ENCODE results near the gene NUBP2.

Gene NUBP2

DNA sequence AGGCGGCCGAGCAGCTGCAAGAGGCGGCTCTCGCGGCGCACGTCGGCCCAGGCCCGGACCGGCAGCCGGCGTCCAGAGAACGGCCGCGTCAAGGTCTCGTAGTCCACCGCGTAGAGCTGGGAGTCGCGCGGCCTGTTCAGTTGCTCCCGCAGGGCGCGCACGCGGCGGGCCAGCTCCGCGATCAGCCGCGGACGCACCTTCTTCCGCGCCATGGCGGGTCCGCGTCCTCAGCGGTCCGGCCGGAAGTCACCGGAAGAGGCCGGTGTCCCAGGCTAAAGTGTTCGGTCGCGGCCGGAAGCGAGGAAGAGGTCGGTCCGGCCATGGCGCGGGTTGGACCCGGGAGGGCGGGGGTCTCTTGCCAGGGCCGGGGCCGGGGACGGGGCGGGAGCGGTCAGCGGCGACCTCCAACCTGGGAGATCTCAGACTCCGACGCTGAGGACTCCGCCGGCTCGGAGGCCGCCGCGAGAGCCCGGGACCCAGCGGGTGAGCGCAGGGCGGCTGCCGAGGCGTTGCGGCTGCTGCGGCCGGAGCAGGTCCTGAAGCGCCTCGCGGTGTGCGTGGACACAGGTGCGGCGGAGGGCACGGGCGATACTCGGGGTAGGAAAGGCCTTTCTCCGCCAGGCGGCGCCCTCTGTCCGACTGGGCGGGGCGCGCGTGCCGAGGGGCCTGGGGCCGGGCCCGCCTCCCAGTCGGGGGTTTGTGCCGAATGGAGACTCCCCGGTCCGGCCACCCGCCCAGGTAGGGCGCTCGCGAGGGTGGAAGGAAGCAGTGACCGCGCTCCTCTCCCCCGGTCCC, 9.7 kb upstream of the NUBP2 start, which contains the start of gene MRPS34:
MRPS34 (minus strand) TSS at position 227 of the 795 bp plus-strand sequence; CDS start at position 212, 15 bp downstream.
- DNase-seq, result peak; percentile 91

DNA sequence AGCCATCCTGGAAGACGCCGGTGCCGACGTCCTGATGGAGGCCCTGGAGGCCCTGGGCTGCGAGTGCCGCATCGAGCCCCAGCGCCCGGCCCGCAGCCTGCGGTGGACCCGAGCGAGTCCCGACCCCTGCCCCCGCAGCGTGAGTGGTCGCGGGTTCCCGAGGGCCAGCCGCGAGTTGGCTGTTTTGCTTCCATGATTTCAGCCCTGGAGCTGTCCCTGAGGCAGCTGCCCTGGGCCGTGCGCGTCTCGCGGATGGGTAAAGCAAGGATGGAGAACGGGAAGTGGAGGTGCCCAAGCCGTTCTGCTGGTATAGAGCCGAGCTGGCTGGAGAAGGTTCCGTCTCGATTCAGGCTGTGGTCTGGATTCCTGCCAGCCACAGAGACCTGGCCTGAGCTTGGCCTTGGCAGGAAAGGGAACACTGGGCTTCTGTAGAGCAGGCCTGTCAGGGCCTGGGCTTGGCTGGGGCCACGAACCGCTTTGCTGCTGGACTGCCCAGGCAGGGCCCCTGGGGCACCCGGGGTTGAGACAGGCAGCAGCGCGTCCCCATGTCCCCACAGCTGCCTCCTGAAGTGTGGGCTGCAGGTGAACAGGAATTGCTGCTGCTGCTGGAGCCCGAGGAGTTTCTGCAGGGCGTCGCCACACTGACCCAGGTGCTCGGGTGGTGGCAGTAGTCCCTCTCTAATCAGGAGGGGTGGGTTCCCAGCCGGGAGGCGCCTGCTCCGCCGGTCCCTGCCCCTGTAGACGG, 8.9 kb upstream of the NUBP2 start:
- no peak for DNase-seq

DNA sequence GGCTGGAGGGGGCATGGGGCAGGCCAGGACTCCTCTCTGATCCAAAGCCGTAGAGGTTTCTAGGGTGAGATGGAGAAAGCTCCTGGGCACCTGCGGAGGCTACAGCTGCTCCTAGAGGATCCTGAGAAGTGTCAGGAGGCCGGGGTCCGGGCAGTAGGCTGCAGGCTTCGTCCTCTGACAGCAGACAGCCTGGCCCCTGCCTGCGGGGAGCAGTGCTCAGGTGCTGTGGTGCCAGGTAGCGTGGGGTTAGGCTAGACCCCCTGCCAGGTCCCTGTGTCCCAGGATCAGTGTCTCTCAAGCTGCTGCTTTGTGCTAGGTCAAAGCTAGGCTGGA, 8.3 kb upstream of the NUBP2 start:
- no peak for DNase-seq

DNA sequence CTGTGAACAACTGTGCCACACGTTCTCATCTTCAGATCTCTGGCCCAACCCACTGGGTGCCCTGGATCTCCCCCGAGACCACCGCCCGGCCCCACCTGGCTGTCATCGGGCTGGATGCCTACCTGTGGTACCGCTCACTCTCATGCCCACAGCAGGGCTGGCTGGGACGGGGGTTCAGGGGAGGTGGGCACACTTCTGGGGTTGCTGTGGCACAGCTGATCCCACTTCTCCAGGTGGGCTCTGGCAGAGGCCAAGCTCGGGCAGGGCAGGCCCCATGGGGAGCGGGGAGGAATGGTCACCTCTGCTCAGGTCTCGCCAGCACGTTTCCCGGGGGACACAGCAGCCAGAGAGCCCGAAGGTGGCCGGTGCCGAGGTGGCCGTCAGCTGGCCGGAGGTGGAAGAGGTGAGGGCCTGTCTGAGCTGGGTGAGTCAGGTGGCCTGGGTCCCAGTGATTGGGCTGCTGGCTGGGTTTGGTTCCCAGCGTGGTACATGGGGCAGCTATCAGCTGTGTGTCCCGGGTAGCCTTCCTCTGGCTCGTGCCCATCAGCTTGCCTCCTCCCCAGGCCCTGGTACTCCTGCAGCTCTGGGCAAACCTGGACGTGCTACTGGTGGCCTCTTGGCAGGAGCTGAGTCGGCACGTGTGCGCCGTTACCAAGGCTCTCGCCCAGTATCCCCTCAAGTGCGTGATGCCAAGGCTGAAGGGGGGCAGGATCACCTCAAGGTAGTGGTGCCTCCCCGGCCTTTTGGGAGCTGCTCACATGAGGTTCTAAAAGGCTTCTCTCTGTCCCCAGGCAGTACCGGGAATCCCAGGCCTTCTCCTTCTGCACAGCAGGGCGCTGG, 7.5 kb upstream of the NUBP2 start:
- no peak for DNase-seq

DNA sequence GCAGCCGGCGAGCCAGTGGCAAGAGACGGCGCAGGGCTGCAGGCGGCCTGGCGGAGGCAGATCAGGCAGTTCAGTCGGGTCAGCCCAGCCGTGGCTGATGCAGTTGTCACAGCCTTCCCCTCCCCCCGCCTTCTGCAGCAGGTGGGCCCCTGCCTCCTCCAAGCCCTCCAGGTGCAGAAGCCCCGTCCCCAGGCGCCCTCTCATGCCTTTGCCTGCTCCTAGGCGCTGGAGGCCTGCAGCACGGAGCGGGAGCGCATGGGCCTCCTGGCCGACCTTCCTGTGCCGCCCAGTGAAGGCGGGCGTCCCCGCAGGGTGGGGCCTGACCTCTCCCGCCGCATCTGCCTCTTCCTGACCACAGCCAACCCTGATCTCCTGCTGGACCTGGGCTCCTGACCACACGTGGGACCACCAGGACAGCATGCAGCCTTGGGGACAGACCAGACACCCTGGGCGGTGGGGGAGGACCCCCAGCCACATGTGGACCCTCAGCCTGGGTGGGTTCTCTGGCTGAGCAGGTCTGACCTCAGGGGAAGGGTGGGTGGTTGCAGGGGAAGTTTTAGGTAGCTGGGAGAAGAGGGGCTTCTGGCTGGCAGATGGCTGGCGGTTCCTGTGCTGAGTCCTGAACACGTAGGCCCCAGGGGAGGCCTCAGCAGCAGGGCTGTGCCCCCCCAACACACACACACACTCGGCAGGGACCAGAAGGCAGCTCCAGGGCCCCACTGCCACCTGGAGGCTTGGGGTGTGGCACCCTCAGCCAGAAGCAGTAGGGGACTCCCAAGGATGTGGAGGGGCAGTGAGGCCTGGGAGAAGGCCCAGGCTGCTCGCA, 6.7 kb upstream of the NUBP2 start:
- no peak for DNase-seq

DNA sequence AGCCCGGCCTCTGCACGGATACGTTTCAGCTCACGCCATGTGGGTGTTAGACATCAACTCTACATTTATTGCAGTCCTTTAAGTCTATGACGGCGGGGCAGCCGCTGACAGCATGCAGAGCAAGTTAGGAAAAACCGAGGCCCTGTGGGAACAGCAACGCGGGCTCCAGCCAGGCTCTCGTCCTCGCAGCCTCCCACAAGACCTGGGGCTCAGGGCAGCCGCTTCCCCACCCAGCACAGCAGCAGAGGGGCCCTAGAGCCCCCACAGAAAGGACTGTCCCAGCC, 6.1 kb upstream of the NUBP2 start:
- no peak for DNase-seq

DNA sequence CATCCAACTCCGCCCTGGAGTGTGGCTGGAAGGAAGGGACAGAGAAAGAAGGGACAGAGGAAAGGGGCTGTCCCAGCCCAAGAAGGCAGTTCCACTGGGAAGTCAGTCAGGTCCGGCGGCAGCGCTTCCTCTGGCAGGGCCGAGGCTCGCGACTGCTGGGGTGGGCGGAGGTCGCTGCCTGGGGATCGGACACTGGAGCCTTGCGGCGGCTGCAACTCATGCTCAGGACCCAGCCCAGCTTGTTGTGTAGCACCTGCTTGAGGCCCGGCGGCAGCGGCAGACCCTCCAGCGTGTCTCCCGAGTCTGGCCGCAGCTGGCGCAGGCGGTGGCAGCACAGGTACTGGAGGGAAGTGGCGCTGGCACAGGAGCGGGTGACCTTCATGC, 5.8 kb upstream of the NUBP2 start:
- DNase-seq, result no peak

DNA sequence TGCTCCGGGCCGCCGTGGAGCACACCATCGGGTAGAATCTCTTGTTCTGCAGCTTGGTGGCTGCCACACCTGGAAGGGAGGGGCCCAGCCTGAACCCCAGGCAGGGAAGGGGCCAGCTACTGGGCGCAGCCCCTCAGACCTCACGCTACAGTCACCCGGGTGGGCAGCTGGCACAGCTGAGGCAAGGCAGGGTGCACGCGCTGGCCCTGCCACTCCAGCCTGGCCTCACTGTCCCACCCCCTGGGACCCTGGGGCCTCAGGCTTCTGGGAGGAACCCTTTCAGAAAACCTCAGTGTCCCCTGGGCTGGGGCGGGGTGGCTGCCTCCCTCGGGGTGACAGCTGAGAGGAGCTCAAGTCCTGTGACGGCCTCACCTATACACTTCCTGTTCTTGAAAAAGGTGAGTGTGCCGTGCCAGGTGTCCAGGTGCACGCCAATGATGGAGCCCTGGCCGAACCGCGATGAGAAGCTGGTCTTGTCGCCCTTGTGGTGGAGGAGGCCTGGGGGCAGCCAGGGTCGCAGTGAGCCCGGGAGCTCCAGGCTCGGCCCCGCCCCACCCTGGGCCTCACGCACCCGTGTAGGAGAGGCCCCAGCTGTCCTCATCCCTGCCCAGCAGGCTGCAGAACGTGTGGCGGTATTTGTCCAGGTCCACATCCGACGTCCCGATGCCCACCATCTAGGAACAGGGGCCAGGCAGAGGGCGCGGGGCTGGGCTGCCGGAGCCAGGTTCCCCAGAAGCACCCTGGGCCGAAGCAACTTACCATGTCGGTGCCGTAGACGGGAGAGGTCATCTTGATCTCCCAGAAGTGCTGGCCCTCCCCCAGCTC, 5.2 kb upstream of the NUBP2 start:
- DNase-seq, result no peak

DNA sequence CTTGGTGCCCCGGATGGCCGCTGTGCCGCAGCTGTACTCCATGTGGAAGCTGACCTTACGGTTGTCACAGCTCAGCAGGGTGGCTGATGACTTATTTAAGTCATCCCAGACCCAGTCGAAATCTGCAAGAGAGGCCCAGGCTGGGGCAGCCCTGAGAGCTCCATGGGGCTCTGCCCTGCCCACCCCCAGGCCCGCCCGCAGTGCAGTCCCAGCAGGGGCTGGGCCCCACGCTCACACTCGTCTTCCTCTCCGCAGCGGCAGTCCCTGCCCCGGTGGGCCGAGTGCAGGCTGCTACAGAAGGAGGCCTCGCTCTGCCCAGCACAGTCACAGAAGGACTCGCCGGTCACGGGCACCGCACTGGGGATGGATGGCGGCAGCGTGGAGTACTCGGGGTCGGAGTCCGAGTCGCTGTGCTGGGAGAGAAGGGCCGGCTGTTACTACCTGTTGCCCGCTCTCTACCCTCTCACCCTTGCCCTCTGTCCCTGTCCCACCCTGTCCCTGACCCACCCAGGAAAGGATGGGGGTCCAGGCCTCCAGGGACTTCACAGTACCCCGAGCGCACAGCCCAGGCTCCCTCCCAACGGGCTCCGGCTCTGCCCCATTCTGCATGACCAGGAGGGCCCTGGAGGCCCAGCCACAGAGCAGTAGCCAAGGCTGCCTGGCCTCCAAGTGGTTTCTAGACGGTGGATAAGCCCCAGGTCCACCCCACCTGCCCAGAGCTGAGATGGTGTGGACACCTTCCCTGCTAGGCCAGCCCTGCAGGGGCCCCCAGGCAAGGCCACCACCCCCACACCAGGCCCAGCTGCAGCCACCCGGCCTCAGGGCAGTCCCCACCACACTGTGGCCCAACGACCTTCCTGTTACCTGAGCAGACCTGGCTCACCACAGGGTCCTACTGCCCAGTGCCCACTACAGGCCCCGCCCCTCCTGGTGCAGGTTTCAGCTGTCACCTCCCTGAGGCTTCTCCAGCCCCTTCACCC, 4.3 kb upstream of the NUBP2 start:
- DNase-seq, result no peak

DNA sequence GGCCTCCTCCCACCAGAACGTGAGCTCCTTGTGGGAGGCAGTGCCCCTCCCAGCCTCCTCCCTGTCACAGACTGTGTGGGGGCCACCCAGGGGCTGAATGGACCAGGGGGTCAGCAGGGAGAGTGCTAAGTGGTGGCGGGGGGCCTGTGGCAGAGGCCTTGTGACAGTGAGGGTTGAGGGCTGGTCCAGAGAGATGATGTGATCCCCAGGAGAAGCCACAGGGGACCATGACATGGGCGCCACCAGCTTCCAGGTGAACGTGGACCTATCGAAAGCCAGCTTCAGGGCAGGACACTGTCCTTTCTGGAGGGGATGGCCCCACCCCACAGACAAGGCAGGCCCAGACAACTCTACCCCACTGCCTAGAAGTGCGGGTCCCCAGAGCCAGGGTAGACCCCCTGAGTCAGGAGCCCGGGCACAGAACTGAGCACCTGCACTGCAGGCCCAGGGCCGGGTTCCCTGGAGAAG, 3.5 kb upstream of the NUBP2 start:
- no peak for DNase-seq

DNA sequence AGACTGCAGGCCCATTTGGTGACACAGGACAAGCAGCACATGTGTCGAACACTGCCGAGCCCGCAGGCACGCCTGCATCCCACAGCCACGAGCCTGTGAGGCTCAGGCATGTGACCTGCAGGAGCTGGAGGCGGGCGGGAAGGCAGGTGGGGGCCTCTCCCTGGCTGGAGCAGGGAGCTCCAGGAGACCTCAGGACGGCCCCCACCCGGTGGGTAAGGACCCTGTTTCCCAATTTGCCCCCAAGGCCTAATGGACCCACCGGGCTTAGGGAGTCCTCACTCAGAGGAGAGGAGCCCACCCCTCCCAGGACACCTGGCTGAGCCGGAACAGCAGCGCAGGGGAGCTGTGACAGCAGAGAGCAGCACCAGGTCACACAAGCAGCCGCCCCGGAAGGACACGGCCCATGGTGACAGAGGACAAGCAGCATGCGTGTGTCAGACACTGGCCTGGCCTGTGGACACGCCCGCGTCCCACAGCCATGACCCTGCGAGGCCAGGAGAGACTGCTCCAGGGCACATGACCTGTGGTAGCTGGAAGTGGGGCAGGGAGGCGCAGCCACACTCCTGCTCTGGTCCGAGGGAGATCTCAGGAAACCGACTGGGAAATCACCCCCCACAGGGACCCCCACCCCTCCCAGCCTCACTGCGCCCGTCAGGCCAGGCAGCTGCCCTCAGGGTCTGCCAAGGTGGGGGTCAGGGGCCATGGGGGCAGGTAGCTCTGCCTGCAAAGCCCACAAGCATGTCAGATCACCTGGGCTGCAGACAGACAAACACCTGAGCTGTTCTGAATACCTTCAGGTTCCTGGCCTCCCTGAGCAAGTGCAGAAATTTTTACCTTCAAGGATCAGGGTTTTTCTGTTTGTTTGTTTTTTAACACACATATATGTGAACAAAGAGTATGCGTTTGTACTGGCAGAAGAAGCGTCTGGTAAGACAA, 2.8 kb upstream of the NUBP2 start:
- DNase-seq, result no peak

DNA sequence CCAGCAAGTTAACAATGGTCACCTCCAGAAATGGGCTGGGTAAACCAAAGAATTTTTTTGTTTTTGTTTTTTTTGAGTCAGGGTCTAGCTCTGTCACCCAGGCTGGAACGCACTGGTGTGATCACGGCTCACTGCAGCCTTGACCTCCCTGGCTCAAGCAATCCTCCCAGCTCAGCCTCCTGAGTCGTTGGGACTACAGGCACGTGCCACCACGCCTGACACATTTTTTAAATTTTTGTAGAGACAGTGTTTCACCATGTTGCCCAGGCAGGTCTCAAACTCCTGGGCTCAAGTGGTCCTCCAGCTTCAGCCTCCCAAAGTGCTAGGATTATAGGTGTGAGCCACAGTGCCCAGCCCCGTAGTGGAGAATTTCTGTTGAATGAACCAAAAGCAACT, 2.1 kb upstream of the NUBP2 start:
- no peak for DNase-seq

DNA sequence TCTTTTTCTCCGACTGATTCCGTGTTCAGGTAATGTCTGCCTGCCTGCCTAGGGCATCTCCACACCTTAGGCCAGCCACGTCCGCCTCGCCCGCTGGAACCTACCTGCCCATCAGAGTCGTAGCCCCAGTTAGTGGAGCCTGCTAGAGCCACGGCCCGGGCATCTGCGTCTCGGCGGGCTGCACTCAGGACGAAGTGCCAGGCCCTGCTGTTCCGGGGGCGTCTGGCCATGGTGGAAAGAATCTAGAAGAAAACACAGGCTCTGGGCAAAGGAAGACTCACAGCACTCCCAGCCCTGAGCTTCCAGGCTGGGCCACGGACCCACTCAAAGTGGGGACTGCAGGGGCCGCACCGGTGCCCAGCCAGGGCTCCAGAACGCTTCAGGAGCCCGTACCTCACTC, 1.5 kb upstream of the NUBP2 start:
- no peak for DNase-seq

DNA sequence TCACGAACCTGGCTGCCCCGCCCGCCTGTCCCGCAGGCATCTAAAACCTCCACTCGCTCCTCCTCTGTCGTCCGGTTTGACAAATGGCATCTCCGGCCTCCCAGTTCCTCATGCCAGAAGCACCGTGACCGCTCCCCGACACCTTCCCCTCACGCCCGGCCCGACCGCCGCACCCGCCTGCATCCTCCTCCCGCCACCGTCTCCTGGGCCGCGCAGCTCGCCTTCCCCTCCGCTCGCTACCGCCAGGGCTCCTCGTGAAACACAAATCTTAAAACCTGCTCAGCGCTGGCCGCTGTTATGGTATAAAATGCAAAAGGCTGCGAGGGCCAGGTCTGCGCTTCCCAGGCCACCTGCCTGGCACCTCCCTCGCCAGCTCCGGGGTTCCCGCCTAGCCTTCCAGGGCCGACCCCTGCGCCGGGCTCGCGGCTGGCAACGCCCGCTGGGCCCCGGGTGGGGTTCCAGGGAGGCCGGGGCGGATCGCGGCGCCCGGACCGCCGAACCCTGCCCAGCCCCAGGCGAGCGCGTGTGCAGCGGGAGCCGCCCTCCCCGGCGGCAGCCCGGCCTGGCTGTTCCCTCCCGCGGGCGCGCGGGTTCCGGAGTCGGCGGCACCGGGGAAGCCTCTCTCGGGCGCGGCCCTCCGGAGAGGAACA, 877 bp upstream of the NUBP2 start:
- DNase-seq, result no peak

DNA sequence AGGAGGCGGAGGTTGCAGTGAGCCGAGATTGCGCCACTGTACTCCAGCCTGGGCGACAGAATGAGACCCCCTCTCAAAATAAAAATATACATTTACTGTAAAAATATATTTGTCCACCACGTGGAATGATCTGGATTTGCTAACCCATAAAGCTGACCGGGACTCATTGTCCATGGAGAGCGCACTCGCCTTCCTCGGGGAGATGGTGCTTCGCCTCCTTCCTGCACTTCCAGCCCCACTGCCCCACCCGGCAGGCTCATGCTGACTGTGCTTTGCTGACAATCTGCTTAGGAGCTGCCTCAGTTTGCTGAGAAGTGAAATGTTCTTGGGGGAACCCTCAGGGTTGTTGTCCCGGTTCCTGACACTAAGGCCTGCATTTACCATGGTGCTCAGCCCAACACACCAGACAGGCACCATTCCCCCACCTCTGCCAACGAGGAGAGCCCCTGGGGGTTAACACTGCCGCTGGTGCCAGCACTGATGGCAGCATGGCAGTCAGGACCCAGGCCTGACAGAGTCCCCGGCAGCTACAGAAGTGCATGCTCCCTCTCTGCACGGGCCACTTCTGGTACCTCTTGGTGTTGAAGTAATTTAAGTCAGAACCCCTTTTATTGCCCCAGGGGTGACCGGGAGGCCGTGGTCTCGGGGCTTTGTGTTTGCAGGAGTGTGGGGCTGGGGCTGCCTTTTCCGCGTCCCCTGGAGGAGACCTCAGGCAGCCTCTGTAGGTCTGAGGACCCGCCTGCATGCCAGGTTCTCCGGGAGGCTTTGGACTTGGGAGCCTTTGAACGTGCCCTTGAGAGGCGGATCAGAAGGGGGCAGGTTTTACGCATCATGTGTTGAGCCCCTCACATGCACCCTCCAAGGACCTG, 2.5 kb downstream of the NUBP2 start:
- no peak for DNase-seq

DNA sequence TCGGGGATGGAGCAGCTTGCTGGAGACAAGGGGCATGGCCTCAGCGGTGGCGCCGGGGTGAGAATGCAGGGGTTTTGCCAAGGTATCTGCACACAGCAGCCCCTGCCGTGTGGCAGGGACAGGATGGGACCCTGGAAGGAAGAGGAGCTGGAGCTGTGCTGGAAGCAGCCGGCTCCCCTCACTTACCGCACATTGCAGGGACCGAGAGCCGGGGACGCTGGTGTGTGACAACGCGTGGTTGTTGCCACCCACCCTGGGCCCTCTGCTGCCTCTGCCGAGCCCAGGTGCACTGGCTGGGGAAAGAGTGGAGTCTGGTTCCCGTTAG, 3.0 kb downstream of the NUBP2 start:
- DNase-seq, result no peak

DNA sequence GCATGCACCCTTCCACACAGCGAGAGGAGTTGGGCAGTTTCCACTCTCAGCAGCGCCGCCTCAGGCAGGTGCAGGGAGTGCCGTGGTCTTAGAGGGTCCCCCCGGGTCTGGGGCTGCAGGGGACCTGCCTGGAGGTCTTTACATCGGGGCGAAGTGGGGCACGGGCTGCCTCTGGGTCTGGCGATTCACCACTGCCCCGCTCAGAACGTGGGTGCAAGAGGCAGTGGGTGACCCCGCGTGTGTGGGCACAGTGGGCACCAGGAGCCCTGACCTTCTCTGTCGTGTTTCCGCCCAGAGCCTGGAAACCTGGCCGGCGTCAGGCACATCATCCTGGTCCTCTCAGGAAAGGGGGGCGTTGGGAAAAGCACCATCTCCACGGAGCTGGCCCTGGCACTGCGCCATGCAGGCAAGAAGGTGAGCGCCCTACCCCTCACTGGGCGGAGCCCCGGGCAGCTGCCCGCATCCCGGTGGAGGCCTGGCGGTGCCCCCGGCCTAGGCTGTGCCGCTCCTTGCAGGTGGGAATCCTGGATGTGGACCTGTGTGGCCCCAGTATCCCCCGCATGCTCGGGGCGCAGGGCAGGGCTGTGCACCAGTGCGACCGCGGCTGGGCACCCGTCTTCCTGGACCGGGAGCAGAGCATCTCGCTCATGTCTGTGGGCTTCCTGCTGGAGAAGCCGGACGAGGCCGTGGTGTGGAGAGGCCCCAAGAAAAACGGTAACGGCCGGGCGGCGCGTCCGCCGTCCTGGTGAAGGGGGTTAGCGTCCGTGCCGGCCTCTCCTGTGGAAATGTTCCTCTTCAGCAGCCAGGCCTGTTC, 3.7 kb downstream of the NUBP2 start:
- no peak for DNase-seq

DNA sequence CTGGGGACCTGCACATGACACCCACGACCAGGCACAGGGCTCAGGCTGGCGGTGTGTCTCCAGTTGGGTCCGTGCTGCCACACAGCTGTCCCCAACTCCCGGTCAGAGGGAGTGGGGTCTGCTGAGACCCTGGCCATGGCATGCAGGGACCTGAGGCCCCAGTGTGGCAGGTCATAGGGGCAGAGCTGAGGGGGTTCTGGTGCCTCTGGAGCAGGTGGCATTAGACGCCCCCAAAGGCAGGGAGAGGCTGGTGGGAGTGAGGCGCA, 4.2 kb downstream of the NUBP2 start:
- DNase-seq, result peak; percentile 44

All from activated CD8-positive, alpha-beta memory T cell treated with anti-CD3 and anti-CD28 coated beads, Interleukin-2, amount 50 U/mL, for 48 hours (primary cell).